ENCODE results near the gene DYSF. TPM values are rescaled to one million over a fixed set of nuclear protein-coding genes. Genes with fewer than 3 reads are reported as not detected.

Gene DYSF
- total and polyA plus RNA-seq, 8 donors, result 1.1 to 5.5 (median 2.1) TPM

DNA sequence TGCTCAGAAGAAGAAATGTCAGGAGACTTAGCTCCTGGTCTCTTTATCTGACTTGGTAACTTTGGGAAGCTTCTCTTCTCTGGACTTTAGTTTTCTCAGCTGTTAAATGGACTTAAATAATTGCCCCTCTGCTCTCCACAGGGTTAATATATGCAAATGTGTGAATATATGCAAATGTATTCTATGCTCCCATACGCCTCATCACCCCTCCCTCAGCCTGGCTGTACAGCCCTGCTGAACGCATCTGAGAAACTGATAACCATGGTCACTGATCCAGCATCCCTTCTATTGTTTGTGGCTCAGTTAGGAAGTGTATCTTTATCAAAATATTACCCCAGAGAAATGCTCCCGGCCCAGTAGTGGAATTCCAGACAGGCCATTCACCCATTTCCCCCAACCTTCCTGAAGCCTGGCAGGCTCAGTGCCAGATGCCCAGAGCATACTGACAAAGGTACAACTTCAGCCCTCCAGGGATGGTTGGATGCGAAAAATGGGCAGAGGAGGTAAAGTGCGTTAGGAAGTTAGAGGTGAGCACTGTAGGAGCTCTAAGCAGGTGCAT, 103.4 kb downstream of the DYSF start:
- Histone ChIP-seq H3K36me3 (no peaks in the 10 kb centered on the region), H3K4me1 (no peaks in the 10 kb centered on the region), H3K9me3 (no peaks in the 10 kb centered on the region), H3K27ac (peak overlapping the region in 3 of 4 donors; percentile 5 to 49 (median 18)), H3K4me3 (no peak overlapping the region), H3K27me3 (no peaks in the 10 kb centered on the region)
- peak in 1 of 4 donors; percentile 4 for ATAC-seq
- WGBS, 2 donors, result 50 to 67% methylated on average over 5 of the region's 5 CpGs
- intact Hi-C loops (cut with DNase I), result no loop called here
- peak in 1 of 6 donors; percentile 25 for DNase-seq
- no peak for FAIRE-seq
- TF ChIP-seq, protein P1, sequence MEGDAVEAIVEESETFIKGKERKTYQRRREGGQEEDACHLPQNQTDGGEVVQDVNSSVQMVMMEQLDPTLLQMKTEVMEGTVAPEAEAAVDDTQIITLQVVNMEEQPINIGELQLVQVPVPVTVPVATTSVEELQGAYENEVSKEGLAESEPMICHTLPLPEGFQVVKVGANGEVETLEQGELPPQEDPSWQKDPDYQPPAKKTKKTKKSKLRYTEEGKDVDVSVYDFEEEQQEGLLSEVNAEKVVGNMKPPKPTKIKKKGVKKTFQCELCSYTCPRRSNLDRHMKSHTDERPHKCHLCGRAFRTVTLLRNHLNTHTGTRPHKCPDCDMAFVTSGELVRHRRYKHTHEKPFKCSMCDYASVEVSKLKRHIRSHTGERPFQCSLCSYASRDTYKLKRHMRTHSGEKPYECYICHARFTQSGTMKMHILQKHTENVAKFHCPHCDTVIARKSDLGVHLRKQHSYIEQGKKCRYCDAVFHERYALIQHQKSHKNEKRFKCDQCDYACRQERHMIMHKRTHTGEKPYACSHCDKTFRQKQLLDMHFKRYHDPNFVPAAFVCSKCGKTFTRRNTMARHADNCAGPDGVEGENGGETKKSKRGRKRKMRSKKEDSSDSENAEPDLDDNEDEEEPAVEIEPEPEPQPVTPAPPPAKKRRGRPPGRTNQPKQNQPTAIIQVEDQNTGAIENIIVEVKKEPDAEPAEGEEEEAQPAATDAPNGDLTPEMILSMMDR (IDR thresholded peaks at IDR 0.05), result no peak

DNA sequence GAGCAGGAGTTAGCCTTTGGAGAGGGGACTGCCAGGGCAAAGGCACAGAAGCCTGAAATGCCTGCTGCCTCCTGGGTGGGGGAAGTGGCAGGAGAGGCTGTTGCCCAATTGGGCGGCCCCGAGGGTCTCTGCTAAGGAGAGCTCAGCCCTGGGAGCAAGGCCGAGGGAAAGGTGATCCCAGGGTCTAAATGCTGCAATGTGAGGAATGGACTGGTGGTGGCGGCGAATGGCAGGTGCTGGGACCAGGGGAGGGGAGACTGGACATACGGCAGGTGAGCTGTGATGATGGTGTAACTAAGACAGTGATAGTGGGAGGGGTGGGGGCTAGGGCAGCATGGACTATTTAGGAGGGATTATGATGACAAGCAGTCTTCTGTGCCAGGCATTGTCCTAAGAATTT, 104.0 kb downstream of the DYSF start:
- 69 to 71% methylated on average over 6 of the region's 6 CpGs for WGBS, 2 donors
- no peak for FAIRE-seq
- Histone ChIP-seq H3K27me3 (no peaks in the 10 kb centered on the region), H3K27ac (no peak overlapping the region), H3K4me1 (no peaks in the 10 kb centered on the region), H3K36me3 (no peaks in the 10 kb centered on the region), H3K4me3 (no peak overlapping the region), H3K9me3 (no peaks in the 10 kb centered on the region)
- TF ChIP-seq, protein P1 (IDR thresholded peaks at IDR 0.05), result no peak
- DNase-seq, result no peak
- intact Hi-C loops (cut with DNase I), result no loop called here
- no peak for ATAC-seq

DNA sequence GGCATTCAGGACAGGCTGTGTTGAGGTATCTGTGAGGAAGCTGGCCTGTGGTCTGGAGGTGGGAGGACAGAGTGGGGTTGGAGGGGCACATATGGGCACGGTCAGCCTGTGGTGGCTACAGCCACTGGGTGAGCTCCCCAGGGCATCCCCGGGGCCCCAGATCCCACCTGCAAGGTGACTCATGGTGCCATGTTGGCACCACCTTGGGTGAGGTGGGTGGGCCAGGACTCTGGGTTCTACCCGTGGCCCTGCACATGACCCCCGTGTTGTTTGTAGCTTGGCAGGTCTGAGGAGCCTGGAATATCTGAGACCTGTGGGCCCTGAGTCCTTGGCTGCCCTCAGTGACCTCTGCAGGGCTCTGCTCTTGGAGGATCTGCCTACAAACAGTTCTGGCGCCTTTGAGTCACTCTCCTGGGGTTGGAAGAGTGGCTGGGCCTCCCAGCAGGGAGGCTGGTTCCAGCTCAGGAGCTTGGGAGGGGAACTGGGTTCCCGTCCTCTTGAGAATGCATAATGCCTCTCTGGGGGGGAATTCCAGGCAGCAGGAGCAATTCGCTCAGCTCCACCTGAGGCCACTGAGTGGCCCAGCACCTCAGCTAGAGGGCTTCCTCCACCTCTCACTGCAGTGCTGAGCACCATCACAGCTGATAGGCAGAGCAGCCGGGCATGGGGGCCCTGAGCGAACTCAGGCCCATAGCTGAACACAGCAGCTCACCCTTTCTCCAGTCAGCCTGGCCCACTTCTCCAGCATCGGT, 105.1 kb downstream of the DYSF start:
- no peaks in the 10 kb centered on the region for H3K36me3 ChIP-seq
- H3K27me3 ChIP-seq, result no peaks in the 10 kb centered on the region
- TF ChIP-seq, protein P1 (IDR thresholded peaks at IDR 0.05), result no peak
- peak; percentile 29 to 59 (median 53) for ATAC-seq
- WGBS, 2 donors, result 70 to 78% methylated on average over 10 of the region's 10 CpGs
- peak overlapping the region; percentile 7 to 53 (median 26) for H3K27ac ChIP-seq
- no peaks in the 10 kb centered on the region for H3K9me3 ChIP-seq
- no peak overlapping the region for H3K4me3 ChIP-seq
- peak in 1 of 6 donors; percentile 27 for DNase-seq
- H3K4me1 ChIP-seq, result no peaks in the 10 kb centered on the region
- no peak for FAIRE-seq
- intact Hi-C loops (cut with DNase I), result no loop called here

DNA sequence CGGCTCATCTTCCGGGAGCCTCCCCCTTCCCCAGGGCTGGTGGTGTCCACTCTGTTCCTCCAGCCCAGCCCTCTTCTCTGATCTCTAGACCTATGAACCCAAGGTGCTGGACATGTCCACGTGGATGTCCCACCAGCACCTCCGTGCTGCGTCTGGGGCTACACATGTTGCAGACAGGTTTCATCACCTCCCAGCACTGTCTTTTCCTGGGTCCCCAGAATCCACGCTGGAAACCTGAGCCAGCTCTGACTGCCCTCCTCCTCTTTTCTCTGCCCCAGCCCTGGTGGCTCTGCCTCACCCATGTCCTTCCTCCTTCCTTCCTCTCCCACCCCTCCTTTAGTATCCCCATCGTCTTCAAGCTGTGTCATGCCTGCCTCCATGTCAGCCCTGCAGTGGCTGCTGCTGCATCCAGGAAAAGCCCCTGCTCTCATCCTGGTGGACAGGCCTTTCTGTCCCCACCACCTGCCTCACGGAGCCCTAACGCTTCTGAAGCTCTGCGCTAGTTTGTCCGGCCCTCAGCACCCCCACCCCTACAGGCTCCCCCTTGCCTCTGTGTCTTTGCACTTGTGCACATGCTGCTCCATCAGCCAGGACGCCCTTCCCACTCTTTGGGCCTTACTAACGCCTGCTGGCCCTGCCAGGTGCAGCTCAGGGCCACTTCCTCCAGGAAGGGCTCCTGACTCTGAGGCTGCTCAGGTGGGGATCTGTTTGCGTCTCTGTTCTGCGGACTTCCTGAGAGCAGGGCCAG, 105.9 kb downstream of the DYSF start:
- Histone ChIP-seq H3K9me3 (no peaks in the 10 kb centered on the region), H3K27ac (peak overlapping the region in 2 of 4 donors; percentile 7 to 42), H3K4me1 (no peaks in the 10 kb centered on the region), H3K36me3 (no peaks in the 10 kb centered on the region), H3K27me3 (no peaks in the 10 kb centered on the region), H3K4me3 (no peak overlapping the region)
- no peak for ATAC-seq
- TF ChIP-seq, protein P1 (IDR thresholded peaks at IDR 0.05), result no peak
- FAIRE-seq, result no peak
- WGBS, 2 donors, result 73 to 87% methylated on average over 15 of the region's 15 CpGs
- intact Hi-C loops (cut with DNase I), result no loop called here
- DNase-seq, result no peak
